Neural progenitor cell (in vitro differentiated cells): ENCODE data around the gene PRKCA. TPM values are rescaled to one million over a fixed set of nuclear protein-coding genes. Genes with fewer than 3 reads are reported as not detected.

Experiments used
- DNase-seq: peaks from one replicate; pipeline ENCODE4 v3.0.0-alpha.2; 2016; ENCODE audit warnings: low spot score
- H2AFZ ChIP-seq: fragments of 200-600 bp; sonication (generic); replicated peaks from 2 replicates; pipeline ENCODE4 v1.6.1; 2016; ENCODE audit warnings: antibody characterized with exemption
- H3F3A ChIP-seq: fragments of 200-600 bp; sonication (generic); 2 replicates; pipeline ENCODE4 v1.6.1; 2016; ENCODE audit warnings: antibody characterized with exemption, low read depth
- H3K27ac ChIP-seq: fragments of 200-600 bp; sonication (generic); 2 replicates; pipeline ENCODE4 v1.5.1; 2016; ENCODE audit warnings: mild to moderate bottlenecking
- H3K27me3 ChIP-seq: fragments of 200-600 bp; sonication (generic); 2 replicates; pipeline ENCODE4 v1.6.1; 2016; ENCODE audit warnings: mild to moderate bottlenecking, moderate library complexity
- H3K36me3 ChIP-seq: fragments of 200-600 bp; sonication (generic); 2 replicates; pipeline ENCODE4 v1.5.1; 2016
- H3K4me1 ChIP-seq: fragments of 200-600 bp; sonication (generic); 2 replicates; pipeline ENCODE4 v1.6.1; 2016; ENCODE audit warnings: mixed run types
- H3K4me2 ChIP-seq: fragments of 200-600 bp; sonication (generic); 2 replicates; pipeline ENCODE4 v1.6.1; 2016
- H3K4me3 ChIP-seq: fragments of 200-600 bp; sonication (generic); 2 replicates; pipeline ENCODE4 v1.5.1; 2016
- H3K79me2 ChIP-seq: fragments of 200-600 bp; sonication (generic); 2 replicates; pipeline ENCODE4 v1.6.1; 2016; ENCODE audit warnings: low read depth
- H3K9ac ChIP-seq: fragments of 200-600 bp; sonication (generic); 2 replicates; pipeline ENCODE4 v1.6.1; 2016
- H3K9me3 ChIP-seq: fragments of 200-600 bp; sonication (generic); 2 replicates; pipeline ENCODE4 v1.5.1; 2016; ENCODE audit warnings: low read depth
- H4K20me1 ChIP-seq: fragments of 200-600 bp; sonication (generic); 2 replicates; pipeline ENCODE4 v1.6.1; 2016; ENCODE audit warnings: low read depth
- H3K27ac Mint-ChIP-seq: 3 replicates; pipeline ENCODE4 v1.8.0; 2021; ENCODE audit warnings: mixed read lengths
- H3K27me3 Mint-ChIP-seq: 2 replicates; pipeline ENCODE4 v1.8.0; 2022; ENCODE audit warnings: low read depth, mild to moderate bottlenecking, inconsistent platforms, moderate library complexity, mixed read lengths; ENCODE audit not compliant: insufficient read depth
- H3K36me3 Mint-ChIP-seq: 3 replicates; pipeline ENCODE4 v1.8.0; 2021; ENCODE audit warnings: mixed read lengths
- H3K4me1 Mint-ChIP-seq: 3 replicates; pipeline ENCODE4 v1.8.0; 2021; ENCODE audit warnings: mixed read lengths
- H3K4me3 Mint-ChIP-seq: 3 replicates; pipeline ENCODE4 v1.8.0; 2021; ENCODE audit warnings: mild to moderate bottlenecking, moderate library complexity, mixed read lengths
- H3K9me3 Mint-ChIP-seq: 3 replicates; pipeline ENCODE4 v1.8.0; 2020; ENCODE audit warnings: mixed read lengths
- EZH2 ChIP-seq: fragments of 200-600 bp; sonication (generic); IDR thresholded peaks from 2 replicates; pipeline ENCODE4 v1.6.1; 2017; ENCODE audit warnings: antibody characterized with exemption, mild to moderate bottlenecking, moderate library complexity
- EZH2phosphoT487 ChIP-seq: fragments of 200-600 bp; sonication (generic); IDR thresholded peaks from 2 replicates; pipeline ENCODE4 v1.6.1; 2017; ENCODE audit warnings: antibody characterized with exemption
- total RNA-seq: library from RNA; depleted of rRNA; stranded (reverse); fragments of >200 nt; gene quantifications from 2 replicates; pipeline ENCODE4 v1.2.3, GENCODE V29; 2015; ENCODE audit warnings: low replicate concordance
- TF ChIP-seq, protein P1 (sequence below): fragments of 200-600 bp; sonication (generic); IDR thresholded peaks from 2 replicates; pipeline ENCODE4 v1.5.1; 2017; ENCODE audit warnings: antibody characterized with exemption, mild to moderate bottlenecking

The PRKCA gene
- total RNA-seq, 1 donor from 2014 or later = 2.1 TPM

DNA sequence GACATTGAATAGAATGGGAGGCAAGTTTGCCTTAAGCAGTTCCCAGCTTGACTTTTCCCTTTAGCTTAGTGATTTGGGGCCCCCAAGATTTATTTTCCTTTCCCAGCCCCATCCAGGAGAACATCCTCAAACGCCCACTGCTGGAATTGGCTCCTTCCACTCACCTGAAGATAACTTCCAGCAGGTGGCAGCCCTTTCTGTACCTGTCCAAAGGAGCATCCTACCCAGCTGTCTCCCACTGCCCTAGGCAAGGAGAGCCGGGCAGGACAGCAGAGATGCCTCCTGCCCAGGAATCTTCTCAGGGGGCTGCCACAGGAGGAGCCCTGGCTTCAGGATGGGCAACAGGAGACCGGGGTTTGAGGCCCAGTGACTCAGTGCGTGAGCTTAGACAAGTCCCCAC, 538.9 kb downstream of the PRKCA start:
- Histone ChIP-seq H3K9me3 (no peaks in the 10 kb centered on the region), H3K27ac (no peak overlapping the region), H2AFZ (no peak overlapping the region), H3K4me2 (no peak overlapping the region), H3K4me1 (no peaks in the 10 kb centered on the region), H3K36me3 (no peaks in the 10 kb centered on the region), H4K20me1 (peaks cover 3% of the 10 kb centered on the region), H3K9ac (no peak overlapping the region), H3K4me3 (no peak overlapping the region), H3F3A (no peaks in the 10 kb centered on the region), H3K79me2 (no peaks in the 10 kb centered on the region), H3K27me3 (peaks cover 14% of the 10 kb centered on the region)
- Mint-ChIP-seq H3K36me3 (no peaks in the 10 kb centered on the region), H3K4me1 (peaks cover 7% of the 10 kb centered on the region), H3K27me3 (peaks cover 13% of the 10 kb centered on the region), H3K4me3 (no peak overlapping the region), H3K9me3 (peaks cover 3% of the 10 kb centered on the region), H3K27ac (no peak overlapping the region)
- TF ChIP-seq EZH2phosphoT487 (no peak), EZH2 (no peak)
- TF ChIP-seq, protein P1, sequence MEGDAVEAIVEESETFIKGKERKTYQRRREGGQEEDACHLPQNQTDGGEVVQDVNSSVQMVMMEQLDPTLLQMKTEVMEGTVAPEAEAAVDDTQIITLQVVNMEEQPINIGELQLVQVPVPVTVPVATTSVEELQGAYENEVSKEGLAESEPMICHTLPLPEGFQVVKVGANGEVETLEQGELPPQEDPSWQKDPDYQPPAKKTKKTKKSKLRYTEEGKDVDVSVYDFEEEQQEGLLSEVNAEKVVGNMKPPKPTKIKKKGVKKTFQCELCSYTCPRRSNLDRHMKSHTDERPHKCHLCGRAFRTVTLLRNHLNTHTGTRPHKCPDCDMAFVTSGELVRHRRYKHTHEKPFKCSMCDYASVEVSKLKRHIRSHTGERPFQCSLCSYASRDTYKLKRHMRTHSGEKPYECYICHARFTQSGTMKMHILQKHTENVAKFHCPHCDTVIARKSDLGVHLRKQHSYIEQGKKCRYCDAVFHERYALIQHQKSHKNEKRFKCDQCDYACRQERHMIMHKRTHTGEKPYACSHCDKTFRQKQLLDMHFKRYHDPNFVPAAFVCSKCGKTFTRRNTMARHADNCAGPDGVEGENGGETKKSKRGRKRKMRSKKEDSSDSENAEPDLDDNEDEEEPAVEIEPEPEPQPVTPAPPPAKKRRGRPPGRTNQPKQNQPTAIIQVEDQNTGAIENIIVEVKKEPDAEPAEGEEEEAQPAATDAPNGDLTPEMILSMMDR = no peak
- no peak for DNase-seq

DNA sequence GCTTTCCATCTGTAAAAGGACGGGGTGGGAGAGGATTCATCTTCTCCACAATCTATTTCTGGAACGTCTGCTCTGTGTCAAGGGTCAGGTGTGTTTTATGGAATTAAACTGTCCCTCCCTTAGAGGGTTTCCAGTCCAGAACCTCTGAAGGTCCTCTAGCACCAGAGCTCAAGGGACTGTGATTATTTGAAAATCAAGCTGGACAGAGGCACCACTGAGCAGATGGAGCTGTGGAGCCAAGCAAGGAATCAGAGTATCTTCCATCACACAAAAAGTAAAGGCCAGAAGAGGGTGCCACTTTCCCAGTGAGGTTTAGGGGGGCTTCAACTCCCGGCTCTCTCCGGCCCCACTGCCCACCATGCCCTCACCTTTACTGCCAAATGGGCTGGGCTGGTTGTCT, 539.3 kb downstream of the PRKCA start:
- H3K4me3 Mint-ChIP-seq = no peak overlapping the region
- peaks cover 7% of the 10 kb centered on the region for H3K9me3 Mint-ChIP-seq

DNA sequence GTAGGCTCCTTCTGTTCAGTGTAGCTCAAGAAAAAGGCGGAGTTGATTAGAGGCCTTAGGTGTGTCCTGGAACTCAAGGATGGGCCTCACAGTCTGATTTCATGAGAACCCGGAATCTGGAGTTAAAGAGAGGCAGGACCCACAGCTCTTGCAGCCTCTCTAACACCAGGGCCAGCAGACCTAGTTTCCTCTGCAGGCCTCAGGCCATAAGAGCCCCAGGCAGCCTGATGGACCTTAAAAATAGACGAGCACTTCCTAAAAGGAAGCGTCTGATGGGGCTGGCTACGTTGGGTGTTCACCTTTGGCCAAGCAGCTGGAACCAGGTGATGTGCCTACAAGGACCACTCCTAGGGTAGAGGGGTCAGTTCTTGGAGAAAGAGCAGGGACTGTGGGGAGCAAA, 540.1 kb downstream of the PRKCA start:
- Mint-ChIP-seq H3K9me3 (peaks cover 10% of the 10 kb centered on the region), H3K4me1 (peaks cover 5% of the 10 kb centered on the region), H3K36me3 (no peaks in the 10 kb centered on the region), H3K27me3 (peaks cover 5% of the 10 kb centered on the region), H3K4me3 (no peak overlapping the region), H3K27ac (no peak overlapping the region)
- Histone ChIP-seq H2AFZ (no peak overlapping the region), H3K9ac (no peak overlapping the region), H3K9me3 (no peaks in the 10 kb centered on the region), H4K20me1 (no peaks in the 10 kb centered on the region), H3F3A (no peaks in the 10 kb centered on the region), H3K4me1 (no peaks in the 10 kb centered on the region), H3K79me2 (no peaks in the 10 kb centered on the region), H3K4me3 (no peak overlapping the region), H3K36me3 (no peaks in the 10 kb centered on the region), H3K4me2 (no peak overlapping the region), H3K27ac (no peak overlapping the region), H3K27me3 (peaks cover 2% of the 10 kb centered on the region)
- no peak for TF ChIP-seq EZH2phosphoT487
- no peak for TF ChIP-seq EZH2
- TF ChIP-seq, protein P1 = no peak
- DNase-seq = no peak

More for the DNA sequence above, 539.3 kb downstream of the PRKCA start:
- TF ChIP-seq EZH2phosphoT487 = no peak
- TF ChIP-seq, protein P1 = no peak
- no peak for TF ChIP-seq EZH2
- Histone ChIP-seq H2AFZ (no peak overlapping the region), H3K27me3 (peaks cover 10% of the 10 kb centered on the region), H3K36me3 (no peaks in the 10 kb centered on the region), H3K4me1 (no peaks in the 10 kb centered on the region), H4K20me1 (no peaks in the 10 kb centered on the region), H3K79me2 (no peaks in the 10 kb centered on the region), H3F3A (no peaks in the 10 kb centered on the region), H3K4me3 (no peak overlapping the region), H3K9ac (no peak overlapping the region), H3K27ac (no peak overlapping the region), H3K4me2 (no peak overlapping the region), H3K9me3 (no peaks in the 10 kb centered on the region)
- Mint-ChIP-seq H3K4me1 (peaks cover 7% of the 10 kb centered on the region), H3K27me3 (peaks cover 10% of the 10 kb centered on the region), H3K36me3 (no peaks in the 10 kb centered on the region), H3K27ac (no peak overlapping the region)
- DNase-seq = no peak
